TTC549 (cell line): ENCODE data around the gene THY1.
"Not testable (repeated sequence)": the region's sequence is repeated elsewhere in the genome, so short reads cannot be mapped to it uniquely, and the experiment has no call there.

ENCODE experiments used
- FAIRE-seq: peaks from 2 replicates; lab custom pipeline; 2012; peaks lifted over from hg19 to GRCh38; lab: Jason Lieb, UNC

THY1 gene

DNA sequence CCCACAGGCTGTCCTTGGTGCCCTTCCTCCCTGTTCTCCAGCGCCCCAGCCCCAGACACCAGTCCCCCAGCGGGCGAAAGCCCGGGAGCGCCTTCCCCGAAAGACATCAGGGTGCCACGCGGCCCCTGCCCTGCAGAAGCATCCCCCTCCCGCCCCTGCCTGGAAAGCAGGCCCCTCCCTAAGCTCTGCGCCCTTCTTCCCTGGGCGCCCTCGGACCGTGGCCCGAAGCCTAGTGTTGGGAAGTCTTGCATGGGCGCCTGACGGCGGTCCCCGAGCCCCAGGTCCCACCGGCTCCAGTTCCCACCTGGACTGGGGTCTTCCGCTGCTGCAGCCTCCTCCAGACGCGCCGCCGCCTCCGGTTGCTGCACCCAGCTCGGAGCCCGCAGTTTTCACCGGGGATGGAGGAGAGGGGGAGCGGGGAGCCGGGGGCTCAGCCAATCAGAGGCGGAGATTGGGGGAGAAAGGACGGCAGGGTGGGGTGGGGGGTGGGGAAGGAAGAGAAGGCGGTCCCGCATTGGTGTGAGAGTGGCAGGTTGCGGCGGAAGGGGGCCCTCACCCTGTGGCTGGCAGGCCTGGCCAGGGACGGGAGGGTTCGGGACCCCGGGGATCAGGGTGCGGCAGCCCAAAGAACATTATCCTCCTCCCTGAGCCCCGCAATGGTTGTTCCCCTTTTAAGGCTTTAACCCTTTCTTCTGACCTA, at the start of gene THY1:
THY1 (minus strand) TSS at position 364 of the 700 bp plus-strand sequence. CDS start 2,267 bp downstream, outside the sequence.
- no peak for FAIRE-seq

DNA sequence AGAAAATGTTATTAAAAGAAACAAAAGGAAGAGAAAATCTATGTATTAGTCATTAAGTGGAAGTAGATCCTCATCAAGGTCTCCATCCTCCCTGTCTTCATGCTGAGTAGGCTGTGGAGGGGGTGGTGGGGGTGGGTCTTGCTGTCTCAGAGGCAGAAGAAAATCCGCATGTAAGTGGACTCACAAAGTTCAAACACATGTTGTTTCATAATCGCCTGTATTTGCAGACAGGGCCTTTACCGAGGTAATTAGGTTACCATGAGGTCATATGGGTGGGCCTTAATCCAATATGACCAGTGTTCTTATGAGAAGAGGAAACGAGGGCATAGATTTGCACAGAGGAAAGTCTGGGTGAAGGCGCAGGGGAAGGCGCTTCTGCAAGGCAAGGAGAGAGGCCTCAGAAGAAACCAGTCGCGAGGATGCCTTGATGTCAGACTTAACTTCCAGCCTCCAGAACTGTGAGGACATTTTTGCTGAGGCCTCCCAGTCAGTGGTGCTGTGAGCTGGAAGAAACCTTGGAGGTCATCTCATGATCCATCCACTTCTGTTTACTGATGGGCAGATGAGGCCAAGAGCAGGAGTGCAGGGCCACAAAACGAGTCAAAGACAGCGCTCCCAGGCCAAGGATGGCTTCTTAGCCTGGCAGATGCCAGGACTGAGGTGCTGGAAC, 49.3 kb upstream of the THY1 start:
- FAIRE-seq, result no peak

DNA sequence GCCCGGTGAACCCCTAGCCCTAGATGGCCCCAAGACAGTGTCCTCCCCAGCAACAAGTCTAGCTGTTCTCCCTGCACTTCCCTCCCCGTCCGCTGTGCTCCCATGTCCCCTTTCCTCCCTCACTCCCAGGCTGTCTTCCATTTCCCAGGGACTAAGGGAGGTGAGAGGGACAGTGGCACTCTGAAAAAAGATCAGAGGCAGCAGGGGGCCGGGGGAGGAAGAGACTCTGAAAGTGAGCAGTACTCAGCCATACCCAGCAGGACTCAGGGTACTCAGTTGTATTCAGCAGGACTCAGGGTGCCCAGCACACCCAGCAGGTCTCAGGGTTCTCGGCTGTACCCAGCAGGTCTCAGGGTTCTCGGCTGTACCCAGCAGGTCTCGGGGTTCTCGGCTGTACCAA, 48.4 kb upstream of the THY1 start:
- no peak for FAIRE-seq

DNA sequence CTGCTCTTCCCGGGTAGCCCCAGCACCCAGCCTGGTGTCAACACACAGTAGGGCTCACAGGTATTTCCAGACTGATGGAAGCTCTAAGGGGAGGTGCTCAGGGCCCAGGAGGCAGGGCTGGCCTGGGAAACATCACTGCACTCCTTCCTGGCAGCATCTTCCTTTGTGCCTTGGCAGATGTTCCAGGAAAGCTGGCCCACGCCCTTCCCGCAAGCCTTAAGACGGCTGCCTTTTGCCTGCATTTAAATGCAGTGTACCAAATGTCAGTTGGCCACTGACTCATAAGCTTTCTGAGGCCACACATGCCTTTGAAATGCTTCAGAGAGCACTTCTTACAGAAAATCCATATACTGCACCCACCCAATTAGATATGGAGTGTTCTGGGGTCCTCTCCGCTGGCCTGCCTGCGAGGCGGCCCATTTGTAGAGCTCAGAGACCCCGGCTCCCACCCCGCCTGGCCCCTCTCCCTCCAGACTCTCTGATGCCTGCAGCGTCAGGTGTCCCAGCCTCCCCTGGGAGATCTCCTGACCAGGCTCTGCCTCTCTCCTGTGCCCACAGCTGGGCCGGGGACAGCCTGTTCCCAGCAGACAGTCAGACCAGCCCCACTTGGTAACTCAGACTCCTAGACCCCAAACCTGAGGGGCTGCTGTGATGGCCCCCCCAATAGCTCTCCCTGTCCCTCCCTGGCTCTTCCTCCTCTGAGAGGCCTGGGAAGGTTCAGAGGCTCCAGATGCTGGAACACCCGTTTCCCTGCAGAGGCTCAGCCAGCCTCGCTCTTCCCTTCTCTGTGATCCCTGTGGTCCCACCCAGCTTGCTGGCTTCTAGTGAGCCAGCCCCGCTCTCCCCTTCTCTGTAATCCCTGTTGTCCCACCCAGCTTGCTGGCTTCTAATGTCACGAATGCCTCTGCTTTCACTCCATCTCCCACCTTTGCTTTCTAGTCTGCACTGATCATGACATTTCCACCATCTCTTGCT, 47.6 kb upstream of the THY1 start:
- FAIRE-seq, result no peak

DNA sequence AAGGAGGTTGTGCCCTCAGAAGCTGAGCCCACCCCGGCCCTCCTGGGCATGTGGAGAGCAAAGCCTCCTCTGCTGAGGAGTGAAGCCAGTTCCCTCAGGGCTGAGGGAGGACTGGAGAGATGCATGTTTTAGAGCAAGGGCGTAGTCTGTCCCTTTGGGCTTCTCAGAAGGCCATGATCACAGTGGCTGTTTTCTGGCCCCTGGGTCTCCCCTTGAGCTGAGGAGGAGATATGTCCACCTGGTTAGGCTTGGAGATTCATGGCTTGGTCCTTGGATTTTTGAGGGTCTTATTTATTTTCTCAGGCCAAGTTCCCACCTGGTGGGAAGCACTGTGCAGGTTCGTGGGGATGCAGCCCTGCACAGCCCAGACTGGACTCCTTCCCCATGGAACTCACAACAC, 46.5 kb upstream of the THY1 start:
- FAIRE-seq, result no peak

DNA sequence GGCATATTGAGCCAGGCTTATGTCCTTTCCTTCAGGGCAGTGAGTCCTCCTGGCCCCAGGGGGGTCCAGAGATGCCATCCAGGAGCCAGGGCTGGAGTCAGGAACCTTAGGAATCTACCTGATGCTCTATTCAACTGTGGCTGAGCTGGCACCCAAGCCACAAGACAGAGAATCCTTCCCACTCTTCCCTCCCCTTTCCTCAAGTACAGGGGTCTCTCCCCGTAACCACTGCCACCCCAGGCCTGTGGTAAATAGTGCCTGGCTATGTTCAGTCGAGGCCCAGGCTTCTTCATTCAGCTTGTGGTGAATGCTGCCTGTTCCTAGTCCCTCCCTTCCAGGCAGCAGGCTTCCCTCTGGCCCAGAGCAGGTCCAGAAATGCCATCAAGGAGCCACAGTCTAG, 45.5 kb upstream of the THY1 start:
- no peak for FAIRE-seq

DNA sequence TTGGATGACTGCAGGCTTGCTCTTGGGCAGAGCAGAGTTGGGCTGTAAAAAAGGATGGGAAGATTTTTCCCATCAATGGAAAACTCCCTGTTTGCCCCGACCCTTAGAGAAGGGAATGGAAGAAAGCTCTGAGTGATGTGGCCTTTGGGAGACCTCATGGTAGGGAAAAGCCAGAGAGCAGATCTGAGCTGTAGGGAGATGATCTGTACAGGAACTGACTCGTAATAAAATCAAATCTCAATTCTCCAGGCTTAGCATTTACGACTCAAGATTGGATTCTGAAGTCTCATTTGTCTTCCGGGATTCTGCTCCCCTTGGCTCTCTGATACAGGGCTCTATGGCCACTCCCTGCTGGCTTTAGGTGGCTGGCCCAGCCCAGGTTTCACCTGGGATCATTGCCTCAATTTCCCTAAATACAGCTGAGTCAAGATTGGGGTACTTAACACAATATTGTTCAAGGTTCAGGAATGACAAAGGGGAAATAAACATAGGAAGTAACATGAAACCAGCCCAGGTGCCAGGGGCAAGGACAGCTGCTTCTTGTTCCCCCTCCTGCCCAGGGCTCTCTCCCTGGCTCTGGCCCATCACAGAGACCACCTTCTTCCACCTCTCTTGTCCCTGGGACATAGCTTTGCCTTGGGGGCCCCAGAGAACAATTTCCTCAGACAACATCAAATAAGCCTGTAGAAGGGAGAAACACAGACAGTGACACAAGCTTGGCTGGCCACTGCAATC, 38.4 kb upstream of the THY1 start:
- no peak for FAIRE-seq

DNA sequence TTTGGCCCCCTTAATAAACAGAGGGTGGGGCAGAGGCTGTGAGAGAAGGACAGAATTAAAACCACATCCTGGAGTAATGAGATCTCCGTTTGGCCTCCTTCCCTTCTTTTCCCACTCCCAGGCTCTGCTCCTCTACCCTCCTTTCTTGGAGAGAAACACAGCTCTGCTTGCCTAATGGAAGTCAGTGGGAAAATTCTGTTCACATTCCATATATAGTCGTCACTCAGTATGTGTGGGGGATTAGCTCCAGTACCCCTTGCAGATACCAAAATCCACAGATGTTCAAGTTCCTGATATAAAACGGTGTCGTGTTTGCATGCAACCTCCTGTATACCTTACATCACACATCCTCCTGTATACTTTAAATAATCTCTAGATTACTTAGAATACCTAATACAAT, 37.6 kb upstream of the THY1 start:
- FAIRE-seq, result no peak

DNA sequence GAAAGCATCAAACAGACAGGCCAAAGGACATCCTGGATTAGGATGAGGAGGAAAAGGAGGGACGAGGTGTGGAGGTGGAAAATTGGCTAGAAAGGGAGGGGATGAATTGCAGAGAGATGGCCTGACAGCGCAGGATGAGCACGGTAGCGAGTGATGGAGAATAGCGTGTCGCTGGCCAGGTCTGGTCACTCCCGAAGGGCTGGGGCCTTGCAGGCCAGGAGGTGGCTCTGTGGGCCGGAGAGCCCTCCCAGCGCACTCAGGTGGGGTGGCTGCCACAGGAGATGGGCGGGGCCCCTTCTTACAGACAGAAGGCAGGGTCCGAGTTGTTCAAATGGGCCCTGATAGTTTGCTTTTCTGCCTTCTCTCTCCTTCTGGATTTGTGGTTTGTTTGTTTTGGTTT, 37.1 kb upstream of the THY1 start:
- FAIRE-seq, result no peak

DNA sequence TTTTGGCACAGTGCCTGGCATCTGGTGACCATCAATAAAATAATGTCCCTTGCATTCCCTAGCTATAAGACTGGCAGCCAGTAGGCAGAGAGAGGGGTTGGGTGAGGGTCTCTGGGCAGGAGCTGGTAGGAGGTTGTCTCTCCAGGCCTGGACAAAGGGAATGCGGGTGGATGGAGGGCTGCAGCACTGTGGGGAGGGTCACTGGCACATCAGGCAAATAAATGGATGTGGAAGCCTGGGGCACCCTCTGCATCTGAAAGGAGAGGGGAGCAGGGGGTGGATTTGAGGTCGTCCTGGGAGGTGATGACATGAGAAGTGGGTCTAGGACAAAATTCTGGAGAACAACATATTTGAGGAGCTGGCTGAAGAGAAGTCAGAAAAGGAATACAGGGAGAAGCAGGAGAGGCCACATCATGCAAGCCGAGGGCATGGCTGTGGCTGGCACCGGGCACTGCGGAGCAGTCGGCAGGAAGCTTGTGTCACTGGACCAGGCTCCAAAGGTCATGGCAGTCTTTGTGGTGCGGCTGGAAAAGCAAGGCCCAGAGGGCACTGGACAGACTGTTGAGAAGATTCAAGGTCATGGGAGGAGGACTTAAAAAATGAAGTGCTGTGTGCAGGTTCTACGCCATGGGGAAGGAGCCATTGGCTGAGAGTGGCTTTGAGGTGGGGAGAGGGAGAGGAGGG, 36.5 kb upstream of the THY1 start:
- no peak for FAIRE-seq

DNA sequence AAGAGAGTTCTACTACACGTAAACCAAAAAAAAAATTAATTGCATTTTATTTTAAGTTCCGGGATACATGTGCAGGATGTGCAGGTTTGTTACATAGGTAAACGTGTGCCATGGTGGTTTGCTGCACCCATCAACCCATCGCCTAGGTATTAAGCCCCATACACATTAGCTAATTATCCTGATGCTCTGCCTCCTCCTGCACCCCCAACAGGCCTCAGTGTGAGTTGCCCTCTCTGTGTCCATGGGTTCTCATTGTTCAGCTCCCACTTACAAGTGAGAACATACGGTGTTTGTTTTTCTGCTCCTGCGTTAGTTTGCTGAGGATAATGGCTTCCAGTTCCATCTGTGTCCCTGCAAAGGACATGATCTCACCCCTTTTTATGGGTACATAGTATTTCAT, 32.7 kb upstream of the THY1 start:
- FAIRE-seq, result not testable (repeated sequence)

DNA sequence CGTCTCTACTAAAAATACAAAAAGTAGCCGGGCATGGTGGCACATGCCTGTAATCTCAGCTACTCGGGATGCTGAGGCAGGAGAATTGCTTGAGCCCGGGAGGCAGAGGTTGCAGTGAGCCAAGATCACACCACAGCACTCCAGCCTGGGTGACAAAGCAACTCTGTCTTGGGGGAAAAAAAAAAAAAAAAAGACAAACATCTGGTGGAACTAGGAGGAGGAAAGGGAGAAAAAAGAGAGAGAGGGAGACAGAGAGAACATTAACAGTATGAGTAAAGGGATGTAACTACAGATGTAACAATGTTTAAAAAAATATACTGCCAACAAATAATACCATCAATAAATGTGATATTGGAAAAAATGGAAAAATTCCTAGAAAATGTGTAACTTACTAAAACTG, 32.3 kb upstream of the THY1 start:
- FAIRE-seq, result not testable (repeated sequence)

DNA sequence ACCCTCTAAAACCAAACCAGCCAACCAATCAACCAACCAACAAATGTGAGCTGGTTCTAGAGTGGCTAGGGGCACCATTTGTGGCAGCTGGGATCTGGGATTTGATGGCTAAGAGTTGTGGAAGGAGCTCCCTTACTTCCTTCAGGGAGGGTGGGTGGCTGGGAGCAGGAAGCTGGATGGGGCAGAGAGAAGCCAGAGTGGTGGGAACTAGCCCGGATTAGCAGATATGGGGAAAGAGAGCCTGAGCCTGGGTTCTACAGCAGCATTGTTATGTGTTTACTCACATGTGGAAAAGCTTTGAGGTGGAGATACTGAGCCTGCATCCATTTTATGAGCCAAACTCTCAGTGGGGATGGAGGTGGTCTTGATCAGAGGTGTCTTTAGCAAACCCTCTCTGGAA, 30.9 kb upstream of the THY1 start:
- no peak for FAIRE-seq

DNA sequence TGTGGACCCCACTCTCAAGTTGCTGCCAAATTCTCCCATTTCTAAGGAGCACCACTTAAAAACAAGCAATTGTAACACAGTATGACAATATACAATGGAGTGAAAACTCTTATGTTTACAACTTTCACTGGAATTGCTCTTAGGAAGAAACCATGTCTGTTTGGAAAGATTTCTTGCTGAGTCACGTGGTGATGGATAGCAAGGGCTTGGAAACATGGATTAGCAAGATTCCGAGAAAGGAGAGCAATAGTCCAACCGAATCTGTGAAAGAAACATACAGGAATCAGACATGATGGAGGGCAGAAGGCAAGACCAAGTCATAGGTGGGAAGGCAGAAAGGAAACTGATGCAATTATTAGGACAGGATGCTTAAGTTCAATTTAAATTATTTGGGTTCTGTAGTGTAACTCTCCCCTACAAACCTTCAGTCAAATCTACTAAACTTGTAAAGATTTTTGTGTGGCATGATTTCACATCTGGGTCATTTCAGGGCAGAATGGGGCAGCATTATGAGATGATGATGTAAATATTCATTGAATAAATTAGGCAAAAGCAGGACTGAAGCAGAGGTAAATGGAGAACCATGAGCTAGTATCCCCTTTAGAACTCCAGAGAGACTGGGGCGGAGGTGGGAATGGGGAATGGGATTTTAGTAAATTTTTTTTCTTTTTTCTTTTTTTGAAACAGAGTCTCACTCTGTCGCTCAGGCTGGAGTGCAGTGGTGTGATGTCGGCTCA, 27.8 kb upstream of the THY1 start:
- FAIRE-seq, result no peak

DNA sequence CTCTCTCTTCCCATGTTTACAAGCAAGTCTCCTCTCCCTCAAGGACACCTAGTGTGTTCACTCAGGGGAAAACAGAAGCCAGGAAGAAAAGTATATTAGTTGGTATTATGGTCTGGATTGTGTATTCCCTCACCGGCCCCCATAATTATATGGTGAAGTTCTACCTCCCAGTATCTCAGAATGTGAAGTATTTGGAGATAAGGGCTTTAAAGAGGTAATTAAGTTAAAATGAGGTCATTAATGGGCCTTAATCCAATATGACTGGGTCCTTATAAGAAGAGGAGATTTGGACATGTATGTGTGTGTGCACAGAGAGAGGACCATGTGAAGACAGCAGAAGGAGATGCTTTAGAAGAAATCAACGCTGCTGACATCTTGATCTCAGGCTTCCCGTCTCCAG, 26.5 kb upstream of the THY1 start:
- no peak for FAIRE-seq

DNA sequence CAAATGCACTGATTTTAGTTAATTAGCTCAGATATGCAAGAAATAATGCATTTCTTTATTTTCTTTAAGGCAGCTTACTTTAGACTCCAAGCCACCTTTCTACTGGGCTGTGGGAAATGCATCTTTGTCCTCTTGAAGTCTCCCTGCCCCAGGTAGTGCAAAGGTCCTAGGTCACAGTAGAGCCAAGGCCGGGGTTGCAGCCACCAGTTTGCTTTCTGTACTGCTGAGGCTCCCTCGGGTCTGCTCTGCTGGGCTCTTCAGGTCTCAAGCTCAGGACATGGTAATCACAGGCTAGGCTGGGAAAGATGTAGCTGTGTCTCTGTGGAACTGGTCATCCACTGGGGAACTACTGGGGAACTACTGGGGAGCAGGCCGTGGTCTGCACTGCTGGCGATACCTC, 25.4 kb upstream of the THY1 start:
- FAIRE-seq, result no peak

DNA sequence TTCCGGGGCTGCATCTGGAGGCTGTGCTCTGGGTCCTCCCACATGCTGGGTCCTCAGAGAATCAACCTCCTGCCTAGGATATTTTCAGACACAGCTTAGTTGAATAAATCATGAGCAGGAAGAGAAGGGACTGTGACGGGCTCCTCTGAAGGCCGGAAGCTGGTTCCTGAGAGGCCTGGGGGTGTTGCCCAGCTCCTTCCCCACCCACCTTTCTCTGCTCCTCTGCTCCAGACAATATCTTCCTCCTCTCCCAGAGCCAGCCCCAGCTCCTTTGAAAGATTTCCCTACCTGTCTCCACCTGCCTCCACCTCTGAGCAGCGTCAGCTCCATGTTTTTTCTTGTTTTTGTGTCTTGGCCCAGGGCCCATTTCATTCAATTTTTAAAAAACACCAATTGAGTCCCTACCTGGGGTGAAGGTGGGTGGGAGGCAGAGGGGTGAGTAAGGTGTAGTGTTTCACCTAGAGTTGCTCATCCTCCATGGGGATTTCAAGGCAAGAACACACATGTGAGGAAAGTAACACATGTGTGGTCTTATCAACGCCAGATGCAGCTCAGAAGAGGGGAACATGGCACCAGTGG, 24.8 kb upstream of the THY1 start:
- FAIRE-seq, result no peak

DNA sequence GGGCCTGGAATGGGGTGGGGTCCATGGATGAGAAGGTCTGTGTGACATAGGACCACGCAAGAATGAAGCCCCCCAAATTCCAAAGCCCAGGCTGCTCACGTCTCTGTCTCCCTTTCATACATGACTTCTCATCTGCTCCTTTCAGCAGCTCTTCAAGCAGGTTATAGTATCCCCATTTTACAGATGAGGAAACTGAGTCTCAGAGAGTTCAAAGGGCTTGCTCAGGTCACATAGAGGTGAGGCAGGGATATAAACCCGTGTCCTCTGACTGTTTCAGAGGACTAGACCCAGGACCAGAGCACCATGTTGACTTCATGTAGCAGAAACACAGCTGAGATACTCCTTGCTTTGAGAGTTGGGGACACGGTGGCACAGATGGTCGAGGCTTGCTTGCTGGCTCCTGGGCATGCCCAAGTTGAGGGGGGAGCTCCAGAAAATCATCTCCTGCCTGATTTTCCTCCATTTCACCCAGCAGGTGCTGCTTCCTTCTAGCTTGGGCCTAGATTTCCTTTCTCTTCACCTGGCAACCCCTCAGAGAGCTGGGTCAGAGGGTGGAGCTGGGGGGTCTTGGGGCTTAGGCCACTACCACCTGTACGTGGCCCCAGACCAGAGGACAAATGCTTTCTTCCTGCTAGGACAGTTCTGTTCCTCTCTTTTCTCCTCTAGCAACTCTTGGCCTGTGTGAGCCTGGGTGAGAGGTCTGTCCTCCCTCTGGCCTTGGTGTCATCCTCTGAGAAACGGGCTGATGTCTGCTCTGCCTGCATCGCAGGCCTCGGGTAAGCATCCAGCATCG, 24.1 kb upstream of the THY1 start:
- FAIRE-seq, result no peak

DNA sequence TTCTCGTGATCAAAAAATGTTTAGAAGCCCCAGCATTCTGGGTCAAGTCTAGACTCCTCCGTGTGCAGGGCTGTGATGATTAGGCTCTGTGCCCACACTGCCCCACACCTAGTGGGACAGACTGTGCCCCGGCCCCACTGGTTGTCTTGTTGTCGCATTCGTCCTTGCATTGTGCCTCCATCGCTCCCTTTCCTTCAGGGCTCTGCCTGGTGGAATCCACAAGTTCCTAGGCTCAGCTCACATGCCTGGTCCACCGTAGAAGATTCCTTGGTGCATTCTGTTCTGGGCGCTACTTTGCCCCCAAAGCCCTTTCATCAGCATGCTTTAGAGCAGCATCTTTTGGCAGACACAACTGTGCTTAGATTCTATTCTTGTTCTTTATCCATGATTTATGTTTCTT, 23.5 kb upstream of the THY1 start:
- FAIRE-seq, result no peak

DNA sequence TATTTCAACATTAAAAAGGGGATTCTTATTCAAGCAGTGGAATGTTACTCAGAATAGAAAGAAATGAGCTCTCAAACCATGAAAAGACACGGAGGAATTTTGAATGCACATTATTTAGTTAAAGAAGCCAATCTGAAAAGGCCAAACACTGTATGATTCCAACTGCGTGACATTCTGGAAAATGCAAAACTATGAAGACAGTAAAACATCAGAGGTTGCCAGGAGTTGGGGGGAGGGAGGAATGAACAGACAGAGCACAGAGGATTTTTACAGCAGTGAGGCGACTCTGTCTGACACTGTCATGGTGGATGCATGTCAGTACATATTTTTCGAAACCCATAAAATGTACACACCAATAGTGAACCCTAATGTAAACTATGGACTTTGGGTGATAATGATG, 22.9 kb upstream of the THY1 start:
- no peak for FAIRE-seq
